DMS114 treated with DMSO at 0.1 percent for 48 hours (cell line): Measurements from ENCODE around the gene NOTCH3.

ENCODE experiments used
- DNase-seq: peaks from one replicate; lab custom pipeline; 2025; ENCODE audit not compliant: unreplicated experiment; lab: John Stamatoyannopoulos, UW

The NOTCH3 gene

DNA sequence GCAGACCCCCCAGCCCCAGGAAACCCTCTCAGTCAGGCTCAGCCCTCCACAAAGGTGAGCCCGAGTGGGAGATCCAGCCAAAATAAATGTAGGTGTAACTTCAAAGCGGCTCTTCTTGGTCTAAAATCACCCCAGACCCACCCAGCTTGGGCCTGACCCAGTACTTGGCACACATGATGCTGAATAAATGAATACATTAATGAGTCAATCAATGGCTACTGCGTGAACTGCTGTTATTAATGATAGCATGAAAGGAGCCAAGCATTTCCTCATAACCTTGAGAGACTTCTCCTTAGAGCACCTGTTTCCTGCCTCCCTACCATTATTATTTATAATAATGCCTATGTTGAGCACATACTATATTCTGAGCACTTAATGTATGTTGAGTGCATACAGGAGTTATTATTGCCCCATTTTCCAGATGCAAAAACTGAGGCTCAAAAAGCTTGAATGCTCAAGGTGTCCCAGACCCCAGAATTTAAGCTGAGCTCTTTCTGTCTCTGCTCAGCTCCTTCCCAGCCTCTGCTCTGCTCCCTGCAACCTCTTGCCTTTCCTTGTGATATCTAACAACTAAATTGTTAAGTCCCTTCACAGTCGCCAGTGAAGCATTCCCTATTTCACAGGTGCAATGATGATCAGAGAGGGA, 4.3 kb downstream of the NOTCH3 start:
- DNase-seq, result no peak

DNA sequence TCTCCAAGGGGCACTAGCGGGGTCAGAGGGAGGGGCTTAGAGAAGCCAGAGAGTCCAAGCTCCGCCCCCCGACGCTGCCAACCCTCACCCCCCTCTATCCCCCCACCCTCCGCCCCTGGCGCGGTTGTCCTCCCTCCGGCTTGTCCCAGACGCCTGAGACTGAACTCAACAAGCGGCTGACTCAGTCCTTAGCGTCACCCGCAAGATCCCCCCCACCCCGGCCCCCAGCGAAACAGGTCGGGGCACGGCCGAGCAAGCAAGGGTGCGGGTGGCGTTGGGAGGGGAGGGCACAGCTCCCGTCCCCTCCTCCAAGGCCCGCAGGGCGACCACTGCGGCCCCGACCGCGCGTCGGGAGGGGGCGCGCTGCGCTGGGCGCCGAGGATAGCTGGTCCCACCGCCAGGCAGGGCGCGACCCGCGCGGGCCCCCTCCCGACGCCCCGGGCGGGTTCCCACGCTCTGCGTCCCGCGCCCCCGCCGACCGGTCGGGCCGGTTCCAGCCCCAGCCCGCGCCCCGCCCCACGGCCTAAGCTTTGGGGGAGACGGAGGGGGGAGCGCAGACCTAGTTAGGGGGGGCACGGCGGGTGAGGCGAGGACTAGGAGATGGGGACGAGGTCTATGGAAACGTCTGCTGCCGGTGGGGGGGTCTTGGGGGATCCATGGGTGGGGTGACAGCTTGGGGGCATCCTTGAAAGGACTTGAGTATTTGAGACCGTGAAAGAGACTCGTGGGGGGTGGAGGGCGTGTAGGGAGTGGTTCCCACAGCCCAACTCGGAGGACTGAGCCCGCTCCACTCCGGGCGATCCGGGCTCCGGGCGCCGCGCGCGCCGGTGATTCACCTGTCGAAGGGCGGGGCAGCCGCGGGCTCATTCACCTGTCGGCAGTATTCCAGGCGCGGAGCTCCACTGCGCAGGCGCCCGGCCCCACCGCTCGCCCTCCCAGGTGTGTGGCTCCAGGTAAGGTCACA, 5.1 kb downstream of the NOTCH3 start:
- DNase-seq, result no peak

DNA sequence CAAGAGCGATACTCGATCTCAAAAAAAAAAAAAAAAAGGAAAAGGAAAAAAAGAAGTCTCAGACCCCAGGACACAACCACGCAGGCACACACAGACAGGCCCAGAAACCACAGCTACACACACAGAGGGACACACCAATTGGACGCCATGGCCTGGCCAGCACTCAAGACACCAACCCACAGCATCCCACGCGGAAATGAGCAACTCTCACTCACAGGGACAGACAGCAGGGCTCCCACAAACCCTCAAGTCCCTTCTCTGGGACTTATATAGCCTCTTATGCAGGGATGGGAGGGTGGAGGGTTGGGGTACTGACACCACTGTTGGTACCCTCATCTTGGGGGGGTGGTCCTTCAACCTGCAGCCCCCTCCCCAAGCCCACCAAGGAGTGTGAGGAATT, 5.9 kb downstream of the NOTCH3 start:
- no peak for DNase-seq

DNA sequence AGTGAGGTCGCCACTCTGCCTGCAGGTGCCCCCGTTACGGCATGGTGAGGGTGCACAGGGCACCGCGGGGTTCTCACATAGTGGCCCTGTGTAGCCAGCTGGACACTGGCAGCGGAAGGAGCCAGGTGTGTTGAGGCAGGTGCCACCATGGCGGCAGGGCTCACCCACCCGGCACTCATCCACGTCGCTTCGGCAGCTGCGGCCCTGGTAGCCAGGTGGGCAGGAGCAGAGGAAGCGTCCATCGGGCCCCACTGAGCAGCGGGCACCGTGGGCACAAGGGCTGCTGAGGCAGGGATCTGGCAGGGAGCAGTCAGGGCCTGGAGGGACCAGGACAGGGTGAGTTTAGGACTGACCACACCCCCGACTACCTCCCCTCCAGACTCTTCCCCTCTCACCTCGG, 8.8 kb downstream of the NOTCH3 start:
- DNase-seq, result no peak

DNA sequence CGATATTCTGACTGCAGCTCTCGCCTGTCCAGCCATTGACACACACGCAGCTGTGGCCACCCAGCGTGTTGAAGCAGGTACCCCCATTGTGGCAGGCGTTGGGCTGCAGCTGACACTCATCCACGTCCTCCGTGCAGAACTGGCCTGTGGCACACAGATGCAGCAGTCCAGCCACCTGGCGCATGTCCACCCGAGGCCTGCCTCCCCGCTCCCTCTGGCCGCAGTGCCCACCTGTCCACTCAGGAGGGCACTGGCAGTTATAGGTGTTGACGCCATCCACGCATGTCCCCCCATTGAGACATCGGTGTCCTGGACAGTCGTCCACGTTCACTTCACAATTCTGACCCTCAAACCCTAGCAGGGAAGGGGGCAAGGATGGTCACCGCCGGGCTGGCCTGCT, 9.3 kb downstream of the NOTCH3 start:
- DNase-seq, result no peak

DNA sequence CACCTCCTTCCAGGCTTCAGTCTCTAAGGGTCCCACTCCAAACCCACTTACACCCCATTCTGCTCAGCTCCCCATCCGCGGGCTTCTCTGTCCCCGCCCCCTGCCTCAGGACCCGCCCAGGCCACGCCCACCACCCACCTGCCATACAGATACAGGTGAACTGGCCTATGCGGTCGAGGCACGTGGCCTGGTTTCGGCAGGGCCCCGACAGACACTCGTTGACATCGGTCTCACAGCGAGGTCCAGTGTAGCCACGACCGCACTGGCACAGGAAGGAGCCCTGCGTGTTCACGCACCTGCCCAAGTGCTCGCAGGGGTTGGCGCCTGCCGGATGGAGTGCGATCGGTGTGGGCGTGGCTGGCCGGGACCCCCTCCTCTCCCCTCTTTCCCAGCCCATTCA, 11.9 kb downstream of the NOTCH3 start:
- no peak for DNase-seq

DNA sequence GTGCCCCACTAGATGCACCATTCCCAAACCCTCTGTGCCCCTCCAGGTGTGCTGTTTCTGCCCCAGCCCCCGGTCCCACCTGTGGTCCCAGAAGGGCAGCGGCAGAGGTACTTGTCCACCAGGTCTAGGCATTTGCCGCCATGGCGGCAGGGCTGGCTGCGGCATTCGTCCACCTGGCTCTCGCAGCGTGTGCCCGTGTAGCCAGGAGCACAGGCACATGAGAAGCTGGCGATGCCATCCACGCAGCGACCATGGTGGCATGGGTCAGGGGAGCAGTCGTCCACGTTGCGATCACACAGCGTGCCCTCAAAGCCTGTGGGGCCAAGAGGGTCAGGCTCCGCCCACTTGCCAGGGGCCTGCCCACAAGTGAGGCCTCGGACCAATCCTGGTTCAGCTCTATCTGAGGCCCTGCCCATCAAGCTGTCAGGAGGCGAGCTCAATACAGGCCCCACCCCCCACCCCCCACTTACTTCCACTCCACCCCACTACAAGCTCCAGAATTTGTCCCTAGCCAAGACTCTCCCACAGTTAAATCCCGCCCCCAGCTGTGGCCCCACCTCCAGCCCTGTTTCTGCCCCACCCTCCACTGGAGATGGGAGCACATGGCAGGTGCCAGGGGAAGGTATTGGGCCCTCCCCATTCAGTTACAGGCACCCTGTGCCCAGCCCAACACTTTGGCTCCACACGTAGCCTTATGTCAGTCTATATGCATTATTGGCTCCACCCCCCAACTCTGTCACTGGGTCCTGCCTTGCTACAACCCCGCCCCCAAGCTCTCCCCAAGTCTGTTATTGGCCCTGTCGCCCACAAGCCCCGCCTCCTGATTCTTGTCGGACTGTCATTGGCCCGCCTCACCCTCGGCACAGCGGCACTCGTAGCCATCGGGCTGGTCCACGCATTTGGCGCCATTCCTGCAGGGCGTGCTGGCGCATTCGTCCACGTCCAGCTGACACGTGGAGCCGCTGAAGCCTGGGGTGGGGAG, 13.5 kb downstream of the NOTCH3 start:
- no peak for DNase-seq

DNA sequence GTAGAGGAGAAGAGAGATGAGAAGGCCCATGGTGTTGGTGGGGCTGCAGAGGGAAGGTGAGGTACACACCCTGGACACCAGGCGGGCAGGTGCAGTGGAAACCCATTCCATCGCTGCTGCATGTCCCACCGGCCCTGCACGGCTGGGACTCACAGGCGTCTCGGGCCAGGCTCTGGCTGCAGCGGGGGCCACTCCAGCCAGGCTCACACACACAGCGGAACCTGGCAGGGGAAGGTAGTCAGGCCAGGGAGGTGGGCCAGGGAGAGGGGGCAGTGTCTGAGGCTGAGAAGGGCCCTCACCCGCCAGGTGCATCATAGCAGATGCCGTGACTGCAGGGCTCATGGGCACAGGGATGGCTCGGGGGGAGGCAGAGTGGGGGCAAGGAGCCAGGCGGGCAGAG, 15.6 kb downstream of the NOTCH3 start:
- no peak for DNase-seq

DNA sequence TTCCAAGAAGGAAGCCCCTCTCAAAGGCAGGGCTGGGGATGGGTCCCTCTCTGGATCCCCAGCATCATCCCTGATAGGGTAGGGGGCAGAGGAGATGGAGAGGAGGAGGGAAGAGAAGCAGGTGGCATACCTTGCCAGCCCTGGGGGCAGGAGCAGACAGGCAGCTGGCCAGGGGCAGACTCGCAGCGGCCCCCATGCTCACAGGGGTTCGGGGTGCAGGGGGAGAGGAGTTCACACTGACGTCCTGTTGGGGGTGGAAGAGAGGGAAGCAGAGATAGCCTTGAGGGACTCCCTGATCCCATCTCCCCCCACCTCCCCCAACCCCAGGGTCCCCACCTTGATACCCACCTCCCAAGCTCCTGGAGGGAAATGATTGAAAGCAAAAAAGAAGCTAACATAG, 16.0 kb downstream of the NOTCH3 start:
- no peak for DNase-seq

DNA sequence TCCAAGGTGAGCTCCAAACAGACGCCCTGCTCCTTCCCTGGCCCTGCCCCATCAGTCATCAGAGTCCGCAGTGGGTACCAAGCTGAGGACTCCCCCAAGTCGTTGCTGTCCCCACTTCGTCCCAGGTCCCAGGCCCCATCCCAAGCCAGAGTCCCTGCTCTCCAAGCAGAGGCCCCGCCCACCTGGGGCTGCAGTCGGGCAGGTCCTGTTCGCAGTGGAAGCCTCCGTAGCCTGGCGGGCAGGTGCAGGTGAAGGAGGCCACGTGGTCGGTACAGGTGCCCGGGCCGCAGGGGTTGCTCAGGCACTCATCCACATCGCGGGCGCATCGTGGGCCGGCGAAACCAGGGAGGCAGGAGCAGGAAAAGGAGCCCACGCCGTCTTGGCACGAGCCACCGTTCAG, 19.4 kb downstream of the NOTCH3 start:
- DNase-seq, result no peak

DNA sequence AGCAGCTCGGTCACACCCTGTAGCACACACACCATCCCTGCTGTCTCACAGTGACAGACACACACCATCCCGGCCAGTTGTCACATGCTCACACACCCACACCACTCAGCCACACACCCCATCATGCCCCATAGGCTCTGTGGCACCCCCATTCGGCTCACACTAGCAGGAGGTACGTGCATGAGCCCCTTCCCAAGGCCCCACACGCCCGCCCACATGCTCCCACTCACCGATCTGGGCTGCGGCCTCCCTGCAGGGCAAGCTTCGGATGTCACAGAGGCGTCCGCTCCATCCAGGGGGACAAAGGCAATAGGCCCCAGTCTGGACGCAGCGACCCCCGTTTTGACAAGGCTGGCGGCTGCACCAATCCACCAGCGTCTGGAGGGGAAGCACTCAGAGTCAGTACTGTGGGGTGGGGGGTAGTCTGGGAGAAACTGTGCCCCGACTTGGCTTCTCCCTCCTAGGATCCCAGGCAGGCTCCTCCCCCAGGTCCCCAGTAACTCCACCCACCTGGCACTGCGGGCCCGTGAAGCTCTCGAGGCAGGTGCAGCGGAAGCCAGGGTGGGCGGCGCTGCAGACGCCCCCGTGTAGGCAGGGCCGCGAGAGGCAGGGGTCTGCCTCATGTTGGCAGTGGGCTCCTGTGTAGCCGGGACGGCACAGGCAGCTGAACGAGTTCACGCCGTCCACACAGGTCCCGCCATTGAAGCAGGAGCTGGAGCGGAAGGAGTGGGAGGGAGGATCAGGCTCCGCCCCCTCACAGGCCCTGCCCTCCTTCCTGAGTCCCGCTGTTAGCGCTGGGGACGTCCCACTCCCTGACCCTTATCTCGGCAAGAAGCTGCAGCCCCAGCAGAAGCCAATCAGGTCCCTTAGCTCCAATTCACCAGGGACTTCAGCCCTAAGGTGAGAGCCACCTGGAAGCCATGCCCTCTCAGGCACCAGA, 20.1 kb downstream of the NOTCH3 start:
- DNase-seq, result no peak

DNA sequence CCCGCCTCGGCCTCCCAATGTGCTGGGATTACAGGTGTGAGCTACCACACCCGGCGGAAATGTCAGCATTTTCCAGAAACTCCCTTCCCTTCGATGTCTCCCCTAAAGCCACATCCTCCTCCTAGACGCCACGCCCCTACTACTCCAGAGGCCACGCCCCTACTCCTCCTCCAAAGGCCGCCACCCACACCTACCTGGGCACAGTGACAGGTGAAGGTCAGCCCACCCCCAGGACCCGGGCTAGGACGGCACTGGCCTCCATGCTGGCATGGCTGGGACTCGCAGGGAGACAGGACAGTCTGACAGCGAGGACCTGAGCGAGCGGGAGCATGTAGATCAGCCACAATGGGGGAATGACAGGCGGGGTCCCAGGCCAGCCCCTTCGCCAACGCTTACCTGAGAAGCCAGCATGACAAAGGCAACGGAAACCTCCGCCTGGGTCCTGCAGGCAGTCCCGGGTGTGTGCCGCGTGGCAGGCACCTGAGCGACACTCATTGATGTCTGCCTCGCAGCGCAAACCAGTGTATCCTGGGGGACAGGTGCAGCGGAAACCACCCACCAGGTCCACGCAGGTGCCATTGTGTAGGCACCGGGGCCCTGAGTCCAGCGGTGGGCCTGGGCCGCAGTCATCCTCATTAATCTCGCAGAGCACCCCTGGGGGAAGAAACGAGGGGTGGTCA, 22.0 kb downstream of the NOTCH3 start:
- DNase-seq, result no peak

DNA sequence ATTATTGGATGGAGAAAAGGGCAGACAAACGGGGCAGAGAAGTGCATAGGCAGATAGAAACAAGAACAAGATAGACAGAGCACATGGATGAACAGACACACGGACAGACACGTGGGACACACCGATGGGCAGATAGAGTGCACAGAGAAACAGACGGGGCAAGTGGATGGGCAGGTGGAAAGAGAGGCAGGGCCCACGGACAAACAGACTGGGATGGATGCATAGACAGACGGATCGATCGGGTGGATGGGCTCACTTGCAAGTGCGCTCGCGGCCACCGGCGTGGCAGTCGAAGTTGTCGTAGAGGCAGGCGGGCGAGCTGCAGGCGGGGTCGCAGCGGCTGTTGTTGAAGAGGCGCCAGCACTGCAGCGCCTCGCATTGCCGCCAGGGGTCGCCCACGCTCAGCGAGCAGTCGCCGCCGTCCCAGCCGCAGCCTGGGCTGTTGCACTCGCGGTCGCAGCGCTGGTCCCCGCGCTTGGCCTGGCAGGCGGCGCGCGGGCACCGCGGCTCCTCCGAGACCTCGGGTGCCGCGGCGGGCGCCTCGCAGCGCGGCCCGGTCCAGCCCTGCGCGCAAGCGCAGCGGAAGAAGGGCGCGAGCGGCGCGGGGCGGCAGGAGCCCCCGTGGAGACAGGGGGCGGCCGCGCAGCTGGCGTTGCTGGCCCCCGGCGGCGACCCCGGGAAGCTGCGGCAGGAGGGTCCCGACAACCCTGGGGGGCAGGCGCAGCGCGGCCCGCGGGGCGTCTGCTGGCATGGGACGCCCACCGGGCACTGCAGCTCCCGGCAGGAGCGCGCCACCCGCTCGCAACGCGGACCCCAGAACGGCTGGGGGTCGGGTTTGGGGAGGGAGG, 23.3 kb downstream of the NOTCH3 start:
- no peak for DNase-seq

DNA sequence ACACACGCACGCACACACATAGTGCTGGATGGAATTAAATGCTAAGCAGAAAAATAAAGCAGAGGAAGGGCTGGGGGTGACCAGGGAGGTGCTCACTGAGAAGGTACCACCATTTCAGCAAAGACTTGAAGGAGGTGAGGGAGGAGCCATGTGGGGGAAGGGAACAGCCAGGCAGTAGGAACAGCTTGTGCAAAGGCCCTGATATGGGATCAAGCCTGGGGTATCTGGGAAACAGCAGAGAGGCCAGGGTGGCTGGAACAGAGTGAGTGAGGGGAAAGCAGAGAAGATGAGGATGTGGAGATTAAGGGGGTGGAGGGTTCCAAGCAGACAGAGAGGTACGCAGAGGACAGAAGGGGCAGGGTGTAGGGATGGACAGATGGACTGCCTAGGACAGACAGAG, 25.2 kb downstream of the NOTCH3 start:
- DNase-seq, result no peak

DNA sequence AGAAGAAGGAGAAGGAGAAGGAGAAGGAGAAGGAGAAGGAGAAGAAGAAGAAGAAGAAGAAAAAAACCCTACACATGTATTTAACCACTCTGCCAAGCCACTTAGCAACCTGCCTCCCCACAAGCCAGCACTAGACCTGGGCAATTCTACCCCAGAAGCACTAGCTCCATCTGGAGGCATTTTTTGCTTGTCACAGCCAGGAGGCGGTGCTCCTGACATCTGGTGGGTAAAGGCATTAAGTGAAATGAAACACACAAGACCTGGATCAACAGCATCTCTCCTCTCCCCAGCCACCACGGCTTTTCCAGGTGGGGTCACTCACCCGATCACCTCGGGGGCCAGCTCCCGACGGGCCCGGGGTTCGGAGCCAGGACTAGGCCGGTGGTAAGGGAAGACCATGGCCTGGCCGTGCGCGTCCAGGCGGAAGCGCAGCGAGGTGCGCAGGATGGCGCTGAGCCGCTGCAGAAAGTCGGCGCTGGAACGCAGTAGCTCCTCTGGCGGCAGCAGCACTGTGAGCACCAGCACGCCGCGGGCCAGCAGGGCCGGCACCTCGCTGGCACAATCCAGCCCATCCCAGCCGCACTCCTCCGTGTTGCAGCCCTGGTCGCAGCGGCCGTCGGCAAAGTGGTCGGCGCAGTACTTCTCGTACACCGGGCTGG, 26.9 kb downstream of the NOTCH3 start:
- DNase-seq, result no peak

DNA sequence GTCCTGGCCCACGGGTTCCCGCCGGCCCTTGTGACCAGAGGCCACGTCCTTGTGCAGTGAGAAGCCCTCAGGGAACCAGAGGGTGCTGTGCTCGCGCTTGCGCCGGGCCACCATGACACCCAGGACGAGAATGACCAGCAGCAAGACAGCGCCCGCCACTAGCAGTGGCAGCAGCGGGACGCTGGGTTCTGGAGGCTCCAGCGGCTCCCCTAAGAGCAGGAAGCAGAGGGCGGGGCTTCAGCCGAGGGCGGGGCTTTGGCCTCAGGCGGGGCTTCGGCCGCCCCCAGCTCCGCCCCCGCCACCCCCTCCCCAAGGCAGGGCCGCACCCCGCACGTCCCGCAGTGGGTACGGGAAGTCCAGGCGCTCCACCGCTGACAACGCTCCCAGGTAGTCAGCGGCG, 30.4 kb downstream of the NOTCH3 start:
- no peak for DNase-seq

DNA sequence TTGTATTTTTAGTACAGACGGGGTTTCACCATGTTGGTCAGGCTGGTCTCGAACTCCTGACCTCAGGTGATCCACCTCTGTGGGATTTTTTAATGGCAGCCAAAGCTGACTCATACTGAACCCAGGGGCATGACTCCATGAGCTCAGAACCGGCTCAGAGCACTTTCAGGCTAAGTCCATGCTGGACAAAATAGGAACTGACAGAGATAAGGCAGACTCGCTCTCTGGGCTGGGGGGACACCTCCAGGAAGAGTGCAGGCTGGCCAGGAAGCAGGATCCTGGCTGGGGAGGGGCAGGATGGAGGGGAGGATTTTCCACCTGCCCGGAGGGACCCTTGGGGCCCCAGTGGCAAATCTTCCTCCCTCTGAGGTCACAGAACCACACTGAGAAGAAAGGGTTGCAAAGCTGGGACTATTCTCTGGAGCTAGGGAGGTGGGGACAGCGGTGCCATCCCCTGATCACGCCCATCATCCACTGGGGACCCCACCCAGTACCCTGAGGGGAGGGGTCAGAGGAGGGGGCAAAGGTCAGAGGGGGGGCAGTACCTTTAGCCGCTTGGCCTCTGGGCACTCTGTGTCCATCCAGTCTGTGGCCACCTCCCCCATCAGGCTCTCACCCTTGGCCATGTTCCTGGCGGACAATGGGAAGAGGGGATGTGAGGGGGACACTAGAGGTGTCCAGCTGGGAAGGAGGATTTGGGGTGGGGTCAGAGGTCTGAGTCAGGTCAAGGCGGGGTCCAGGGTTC, 31.1 kb downstream of the NOTCH3 start:
- no peak for DNase-seq

DNA sequence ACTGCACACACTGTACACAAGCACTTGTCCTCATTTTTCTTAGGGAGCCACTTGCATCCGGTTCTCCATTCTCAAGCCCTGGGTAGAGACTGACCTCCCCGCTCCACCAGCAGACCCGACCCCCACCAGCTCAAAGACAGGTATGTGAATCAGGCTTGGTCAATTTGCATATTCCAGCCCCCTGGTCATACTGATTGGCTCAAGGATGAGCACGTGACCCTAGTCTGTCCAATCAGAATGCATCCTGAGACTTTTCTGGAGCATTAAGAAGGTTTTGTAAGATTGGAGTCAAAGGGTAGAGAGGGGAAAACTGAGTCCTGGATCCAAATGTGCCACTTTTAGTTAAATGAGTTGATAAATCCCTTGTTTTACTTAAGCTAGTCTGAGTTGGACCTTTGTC, 34.1 kb downstream of the NOTCH3 start:
- no peak for DNase-seq
